GM12874 (cell line): ENCODE results near the gene SOS1.

Source experiments
- CTCF ChIP-seq: IDR thresholded peaks from 2 replicates; pipeline ENCODE4 v1.5.1; 2011; ENCODE audit warnings: low read depth, mild to moderate bottlenecking, control low read depth, low read length, moderate library complexity; ENCODE audit not compliant: insufficient read depth

SOS1 gene

GRCh38 chr2:39015424-39015823, 105.4 kb downstream of the SOS1 start:
- no peak for TF ChIP-seq CTCF

- no peak for TF ChIP-seq CTCF
Observed at GRCh38 chr2:39013871-39014270, 107.0 kb downstream of the SOS1 start.

- TF ChIP-seq CTCF = no peak
Observed at GRCh38 chr2:39008665-39009064, 112.2 kb downstream of the SOS1 start.

GRCh38 chr2:39007875-39008504, 112.9 kb downstream of the SOS1 start:
- TF ChIP-seq CTCF = no peak

- no peak for TF ChIP-seq CTCF
Observed at GRCh38 chr2:39000552-39000951, 120.3 kb downstream of the SOS1 start.

GRCh38 chr2:38997781-38998180, 123.1 kb downstream of the SOS1 start:
- TF ChIP-seq CTCF = no peak

- TF ChIP-seq CTCF = no peak
Observed at GRCh38 chr2:38991899-38992298, 129.0 kb downstream of the SOS1 start.
